H1 (cell line): ENCODE measurements around the gene IPO7. TPM values are rescaled to one million over a fixed set of nuclear protein-coding genes. Genes with fewer than 3 reads are reported as not detected.
A peak's percentile ranks its signal among the peaks of the same experiment; 100 is the strongest.

Source experiments
- CTCF ChIA-PET: fragments of 300-600 bp; sonication (Branson Sonifier 250); formaldehyde crosslinking; loops from one replicate; lab custom pipeline; 2021; ENCODE audit not compliant: partially characterized antibody; lab: Charles Lee
- POLR2A ChIA-PET: fragments of 300-600 bp; sonication (Branson Sonifier 250); formaldehyde crosslinking; loops from one replicate; lab custom pipeline; 2021; ENCODE audit warnings: inconsistent platforms; ENCODE audit not compliant: partially characterized antibody; lab: Charles Lee
- DNase-seq, 2 experiments: peaks; one replicate each; pipeline versions ENCODE4 v3.0.0 to v3.0.0-alpha.2; 2010 to 2022; ENCODE audit warnings: low spot score in 2 of 2, low read depth in 1 of 2, mixed read lengths in 1 of 2
- FAIRE-seq: peaks from 2 replicates; lab custom pipeline; 2011; peaks lifted over from hg19 to GRCh38; lab: Jason Lieb, UNC
- H2AFZ ChIP-seq: 2 replicates; pipeline ENCODE4 v1.8.1; 2012; ENCODE audit warnings: low read length, inconsistent platforms
- H2AK5ac ChIP-seq: 2 replicates; pipeline ENCODE4 v1.6.1; 2013; ENCODE audit warnings: low read depth, low read length
- H2BK120ac ChIP-seq: replicated peaks from 2 replicates; pipeline ENCODE3; 2013; ENCODE audit warnings: low read depth, low read length, inconsistent platforms
- H2BK12ac ChIP-seq: 2 replicates; pipeline ENCODE4 v1.6.1; 2013; ENCODE audit warnings: low read depth, low read length
- H2BK15ac ChIP-seq: 2 replicates; pipeline ENCODE4 v1.6.1; 2013; ENCODE audit warnings: low read length
- H2BK20ac ChIP-seq: 2 replicates; pipeline ENCODE4 v1.6.1; 2013; ENCODE audit warnings: low read length
- H2BK5ac ChIP-seq: 2 replicates; pipeline ENCODE4 v1.6.1; 2013; ENCODE audit warnings: low read depth, low read length
- H3K14ac ChIP-seq: 2 replicates; pipeline ENCODE4 v1.6.1; 2013; ENCODE audit warnings: inconsistent platforms; ENCODE audit not compliant: insufficient read length
- H3K18ac ChIP-seq: 2 replicates; pipeline ENCODE4 v1.6.1; 2013; ENCODE audit warnings: low read length; ENCODE audit errors: extremely low read depth
- H3K23ac ChIP-seq: 2 replicates; pipeline ENCODE4 v1.6.1; 2013; ENCODE audit warnings: inconsistent platforms; ENCODE audit not compliant: insufficient read length
- H3K23me2 ChIP-seq: 2 replicates; pipeline ENCODE4 v1.6.1; 2013; ENCODE audit warnings: low read depth, low read length
- H3K27ac ChIP-seq: 2 replicates; pipeline ENCODE4 v1.6.1; 2011; ENCODE audit warnings: low read depth, low read length, inconsistent platforms
- H3K27me3 ChIP-seq, 4 experiments: replicated peaks in 1 of 4; 1 replicate in 1 of 4; 2 replicates in 3 of 4; pipeline versions ENCODE4 v1.6.1 to v1.8.1; 2011 to 2013; ENCODE audit warnings: low read length in 3 of 4, mild to moderate bottlenecking in 3 of 4, inconsistent platforms in 2 of 4, mixed read lengths in 2 of 4, moderate library complexity in 1 of 4; ENCODE audit not compliant: control insufficient read depth in 3 of 4, insufficient read depth in 3 of 4; ENCODE audit errors: extremely low read depth in 1 of 4
- H3K36me3 ChIP-seq, 4 experiments: 2 replicates each; pipeline versions ENCODE4 v1.6.1 to v1.8.1; 2011 to 2013; ENCODE audit warnings: mild to moderate bottlenecking in 4 of 4, low read length in 3 of 4, moderate library complexity in 2 of 4, control low read depth in 1 of 4, inconsistent platforms in 1 of 4; ENCODE audit not compliant: insufficient read depth in 4 of 4, control insufficient read depth in 2 of 4
- H3K4ac ChIP-seq: replicated peaks from 2 replicates; pipeline ENCODE3; 2013; ENCODE audit warnings: low read length, low read depth, mixed read lengths, inconsistent platforms; ENCODE audit not compliant: insufficient read length
- H3K4me1 ChIP-seq, 4 experiments: replicated peaks in 1 of 4; 1 replicate in 1 of 4; 2 replicates in 3 of 4; pipeline versions ENCODE4 v1.6.1 to v1.8.1; 2011 to 2013; ENCODE audit warnings: low read length in 3 of 4, inconsistent platforms in 2 of 4, mixed read lengths in 1 of 4; ENCODE audit not compliant: insufficient read depth in 4 of 4, control insufficient read depth in 3 of 4
- H3K4me2 ChIP-seq, 2 experiments: 2 replicates each; pipeline versions ENCODE4 v1.6.1 to v1.8.1; 2011 to 2013; ENCODE audit warnings: low read depth in 2 of 2, low read length in 2 of 2, control low read depth in 1 of 2, inconsistent platforms in 1 of 2, mild to moderate bottlenecking in 1 of 2; ENCODE audit not compliant: insufficient read depth in 1 of 2
- H3K4me3 ChIP-seq, 4 experiments: fragments of 200-600, 300-600 bp in 1 of 4; sonication (generic), shearing (Covaris generic), sonication (Bioruptor Twin) in 1 of 4; 2 replicates each; pipeline versions ENCODE4 v1.5.1 to v1.8.1; 2011 to 2016; ENCODE audit warnings: low read length in 4 of 4, low read depth in 3 of 4, control low read depth in 2 of 4, inconsistent platforms in 2 of 4, mild to moderate bottlenecking in 2 of 4, mixed read lengths in 1 of 4, moderate library complexity in 1 of 4; ENCODE audit not compliant: insufficient read depth in 2 of 4; ENCODE audit errors: extremely low read depth in 1 of 4
- H3K56ac ChIP-seq: replicated peaks from 2 replicates; pipeline ENCODE3; 2013; ENCODE audit warnings: low read depth, mild to moderate bottlenecking, mixed read lengths, low read length, inconsistent platforms; ENCODE audit not compliant: insufficient read length
- H3K79me1 ChIP-seq: 2 replicates; pipeline ENCODE4 v1.6.1; 2013; ENCODE audit warnings: low read depth, low read length, control low read depth
- H3K79me2 ChIP-seq, 2 experiments: 2 replicates each; pipeline versions ENCODE4 v1.6.1 to v1.8.1; 2012 to 2013; ENCODE audit warnings: low read length in 2 of 2, mild to moderate bottlenecking in 2 of 2, inconsistent platforms in 1 of 2; ENCODE audit not compliant: insufficient read depth in 2 of 2, control insufficient read depth in 1 of 2
- H3K9ac ChIP-seq, 4 experiments: replicated peaks in 1 of 4; 1 replicate in 1 of 4; 2 replicates in 3 of 4; pipeline versions ENCODE4 v1.6.1 to v1.8.1; 2011 to 2013; ENCODE audit warnings: low read depth in 3 of 4, low read length in 3 of 4, control low read depth in 2 of 4, mild to moderate bottlenecking in 2 of 4, moderate library complexity in 2 of 4, inconsistent platforms in 1 of 4; ENCODE audit errors: extremely low read depth in 1 of 4
- H3K9me3 ChIP-seq, 2 experiments: 2 replicates each; pipeline versions ENCODE4 v1.6.1 to v1.8.1; 2012 to 2013; ENCODE audit warnings: mild to moderate bottlenecking in 2 of 2, moderate library complexity in 2 of 2, control low read depth in 1 of 2, inconsistent platforms in 1 of 2, low read depth in 1 of 2, low read length in 1 of 2, mixed read lengths in 1 of 2; ENCODE audit not compliant: insufficient read depth in 2 of 2
- H4K20me1 ChIP-seq, 2 experiments: replicated peaks in 1 of 2; 2 replicates each; pipeline versions ENCODE3 to v1.8.1; 2011 to 2013; ENCODE audit warnings: inconsistent platforms in 2 of 2, low read length in 2 of 2, mild to moderate bottlenecking in 1 of 2; ENCODE audit not compliant: insufficient read depth in 2 of 2, control insufficient read depth in 1 of 2
- H4K5ac ChIP-seq: 2 replicates; pipeline ENCODE4 v1.6.1; 2013; ENCODE audit warnings: low read length, low read depth, mixed read lengths, inconsistent platforms; ENCODE audit not compliant: insufficient read length
- H4K8ac ChIP-seq: 2 replicates; pipeline ENCODE4 v1.8.0; 2013; ENCODE audit warnings: mild to moderate bottlenecking, moderate library complexity, low read length, inconsistent platforms; ENCODE audit not compliant: insufficient read depth; ENCODE audit errors: extremely low read depth
- H4K91ac ChIP-seq: replicated peaks from 2 replicates; pipeline ENCODE3; 2013; ENCODE audit warnings: low read length, mixed read lengths, inconsistent platforms; ENCODE audit not compliant: insufficient read length
- CREB1 ChIP-seq: IDR thresholded peaks from 2 replicates; pipeline ENCODE4 v1.6.1; 2012; ENCODE audit warnings: inconsistent platforms
- HDAC2 ChIP-seq, 2 experiments: fragments of 300-600 bp in 1 of 2; sonication (generic) in 1 of 2; IDR thresholded peaks; 2 replicates each; pipeline ENCODE4 v1.6.1; 2011 to 2012; ENCODE audit warnings: low read depth in 2 of 2, low read length in 2 of 2, mild to moderate bottlenecking in 2 of 2, moderate library complexity in 2 of 2, borderline replicate concordance in 1 of 2, inconsistent platforms in 1 of 2
- RBBP5 ChIP-seq: IDR thresholded peaks from 2 replicates; pipeline ENCODE4 v1.7.1; 2012; ENCODE audit warnings: low read depth, mild to moderate bottlenecking, inconsistent platforms, low read length, moderate library complexity, borderline replicate concordance
- SP1 ChIP-seq: IDR thresholded peaks from 2 replicates; pipeline ENCODE4 v1.6.1; 2011; ENCODE audit warnings: low read depth, low read length
- TAF1 ChIP-seq: IDR thresholded peaks from 2 replicates; pipeline ENCODE4 v1.6.1; 2011; ENCODE audit warnings: mild to moderate bottlenecking, low read depth, low read length
- TBP ChIP-seq: IDR thresholded peaks from 2 replicates; pipeline ENCODE4 v1.6.1; 2011; ENCODE audit warnings: low read depth, low read length, improper control_type of control experiment
- ZNF274 ChIP-seq: IDR thresholded peaks from 2 replicates; pipeline ENCODE4 v1.7.0; 2012; ENCODE audit warnings: low read length, borderline replicate concordance; ENCODE audit errors: extremely low read depth
- WGBS, 2 experiments: shearing (Covaris generic) in 1 of 2; methylation state at CpG; one replicate each; pipeline versions ENCODE4 v1.1.6 to v1.1.7; 2013 to 2015; ENCODE audit warnings: low lambda C conversion rate in 2 of 2, mixed read lengths in 2 of 2, inconsistent platforms in 1 of 2, low coverage in 1 of 2, missing lambda C conversion rate in 1 of 2; ENCODE audit not compliant: insufficient replicate concordance in 2 of 2, insufficient coverage in 1 of 2, insufficient read length in 1 of 2; ENCODE audit errors: extremely low coverage in 1 of 2, missing lambda C conversion rate in 1 of 2; 5-methylcytosine and 5-hydroxymethylcytosine counted together
- long read RNA-seq, 2 experiments: library from RNA in 1 of 2; library from capped mRNA in 1 of 2; stranded (forward); transcript quantifications; one replicate each; pipeline ENCODE4 v2.0.0, GENCODE V29; 2021; ENCODE audit warnings: inconsistent platforms in 1 of 2
- polyA minus RNA-seq, 3 experiments: library from RNA; depleted of rRNA, polyadenylated mRNA; stranded (reverse); fragments of >200 nt; gene quantifications; 1 replicate in 2 of 3; 2 replicates in 1 of 3; pipeline ENCODE4 v1.2.3, GENCODE V29; 2011
- polyA plus RNA-seq, 7 experiments: library from polyadenylated mRNA; depleted of rRNA in 3 of 7; stranded (reverse) in 5 of 7; unstranded in 2 of 7; fragments of >200 nt in 5 of 7; fragments of 200-250 nt in 2 of 7; gene quantifications; 1 replicate in 5 of 7; 2 replicates in 1 of 7; 4 replicates in 1 of 7; pipeline versions ENCODE4 v1.2.1 to v1.2.3, GENCODE V29; 2011 to 2013; ENCODE audit warnings: missing spikeins in 2 of 7, mixed read lengths in 2 of 7
- total RNA-seq: library from RNA; stranded (reverse); fragmentation: NEBNext Ultra II Directional; extraction: Animal tissue kit (Norgen Biotek cat#: 25700); gene quantifications from 2 replicates; pipeline ENCODE4 v1.2.1, GENCODE V29; 2021
- TF ChIP-seq, protein P1 (sequence below): IDR thresholded peaks from 2 replicates; pipeline ENCODE4 v1.6.1; 2012; ENCODE audit warnings: inconsistent platforms

IPO7 gene
- 244 and 259 TPM in 2 replicates for total RNA-seq
- polyA plus RNA-seq (2011; rRNA removed), result 38.7 and 45.9 TPM in 2 replicates
- polyA plus RNA-seq (2011; cell fraction: cytosol; rRNA removed), result 61.0 TPM
- polyA plus RNA-seq (2011; cell fraction: nucleus; rRNA removed), result 90.5 TPM
- polyA plus RNA-seq (2012, experiment 1 of 2), result 60.6 to 116 TPM (median 80.2 TPM) in 4 replicates
- 5.5 TPM for polyA plus RNA-seq (2012, experiment 2 of 2)
- polyA plus RNA-seq (2013, experiment 1 of 2), result 119 TPM
- 111 TPM for polyA plus RNA-seq (2013, experiment 2 of 2)
- polyA minus RNA-seq (2011; rRNA and poly(A)+ RNA removed), result 160 and 258 TPM in 2 replicates
- 368 TPM for polyA minus RNA-seq (2011; cell fraction: cytosol; rRNA and poly(A)+ RNA removed)
- polyA minus RNA-seq (2011; cell fraction: nucleus; rRNA and poly(A)+ RNA removed), result 292 TPM
- long read RNA-seq, experiment 1, full-length matches to known transcripts, result 5 of 303 reads
- long read RNA-seq, experiment 1, partial matches to known transcripts, result 267 of 303 reads
- long read RNA-seq, experiment 1, other reads (novel, unspliced or antisense), result 31 of 303 reads
- long read RNA-seq, experiment 2, full-length matches to known transcripts, result 2 of 56 reads
- long read RNA-seq, experiment 2, partial matches to known transcripts, result 10 of 56 reads
- long read RNA-seq, experiment 2, other reads (novel, unspliced or antisense), result 44 of 56 reads

DNA sequence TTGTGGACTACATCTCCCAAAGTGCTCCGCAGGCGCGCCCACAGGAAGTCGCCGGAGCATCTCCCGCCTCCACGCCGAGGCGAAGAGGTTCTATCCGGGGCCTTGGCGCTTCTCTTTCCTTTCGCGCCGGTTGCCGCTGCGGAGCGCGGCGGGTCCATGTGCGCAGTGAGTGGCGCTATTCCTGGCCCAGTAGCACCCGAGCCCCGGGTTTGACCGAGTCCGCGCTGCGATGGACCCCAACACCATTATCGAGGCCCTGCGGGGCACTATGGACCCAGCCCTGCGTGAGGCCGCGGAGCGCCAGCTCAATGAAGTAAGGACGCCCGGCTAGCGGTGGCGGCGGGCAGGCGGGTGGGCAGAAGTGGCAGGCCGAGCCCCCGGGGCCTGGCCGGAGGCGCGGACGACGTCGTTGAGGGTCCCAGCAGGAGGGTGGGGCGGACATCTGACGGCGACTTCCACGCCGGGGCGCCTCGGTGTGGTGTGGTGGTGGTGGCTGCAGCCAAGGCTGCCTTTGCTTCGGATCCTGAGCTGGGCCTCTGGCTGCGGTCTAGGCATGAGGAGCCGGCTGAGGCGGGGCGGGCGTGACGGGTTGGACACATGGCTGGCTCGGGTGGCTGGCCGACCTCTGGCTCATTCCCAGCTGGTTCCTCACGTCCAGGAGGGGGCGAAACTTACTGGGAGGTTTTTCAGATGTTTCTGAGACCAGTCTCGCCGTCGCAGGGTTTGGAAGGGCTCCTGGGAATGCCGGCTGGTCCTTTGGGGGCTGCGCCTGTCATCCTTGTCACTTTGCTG, at the start of gene IPO7:
Gene IPO7 (plus strand): TSS at position 118 of the 792 bp plus-strand sequence. CDS start 112 bp downstream, at position 230.
- H3K9ac ChIP-seq, result peak within 1 kb of the TSS; percentile 76 to 99 (median 98)
- H3K79me1 ChIP-seq, result no peaks in the 10 kb centered on the region
- peak within 1 kb of the TSS; percentile 96 for H2BK5ac ChIP-seq
- H3K23me2 ChIP-seq, result no peaks in the 10 kb centered on the region
- H2BK15ac ChIP-seq, result no peak within 1 kb of the TSS
- no peak within 1 kb of the TSS for H2BK120ac ChIP-seq
- H2AFZ ChIP-seq, result peak within 1 kb of the TSS; percentile 83
- peak within 1 kb of the TSS; percentile 75 to 90 for H3K4me2 ChIP-seq
- peak within 1 kb of the TSS; percentile 64 for H3K4ac ChIP-seq
- peaks cover 0 to 15% (median 0%) of the 10 kb centered on the region in 4 experiments; a peak in 2 of 8 replicates for H3K36me3 ChIP-seq
- no peak within 1 kb of the TSS for H2AK5ac ChIP-seq
- peak within 1 kb of the TSS; percentile 75 for H3K18ac ChIP-seq
- POLR2A ChIA-PET, result interaction anchor here (0.7 to 6.6 kb wide), 43 partner anchors 11 to 703 kb away, joined by 3 to 72 read pairs (median 4); partner anchors contain the start of genes DENND5A, RPL27A, TMEM41B and TRIM66
- FAIRE-seq, result peak; percentile 82
- no peak within 1 kb of the TSS for H2BK20ac ChIP-seq
- H3K27me3 ChIP-seq, result no peaks in the 10 kb centered on the region
- H3K9me3 ChIP-seq, result no peaks in the 10 kb centered on the region
- CTCF ChIA-PET, result interaction anchor here (0.8 to 2.7 kb wide), 10 partner anchors 10 to 185 kb away, joined by 3 to 13 read pairs (median 4); no protein-coding TSS in a partner anchor
- H3K14ac ChIP-seq, result no peak within 1 kb of the TSS
- H4K91ac ChIP-seq, result peak within 1 kb of the TSS; percentile 72
- 0 out of 2 replicates have a peak within 1 kb of the TSS, but pooled peaks have one; percentile 17 for H2BK12ac ChIP-seq
- H4K20me1 ChIP-seq, result peaks cover 14 to 15% of the 10 kb centered on the region in 2 experiments
- DNase-seq, result peak; percentile 75 to 85
- H3K4me1 ChIP-seq, result no peaks in the 10 kb centered on the region; a peak in 2 of 7 replicates
- peak within 1 kb of the TSS; percentile 82 for H4K5ac ChIP-seq
- no peak within 1 kb of the TSS for H3K23ac ChIP-seq
- H3K27ac ChIP-seq, result peak within 1 kb of the TSS; percentile 93
- H3K4me3 ChIP-seq, result peak within 1 kb of the TSS; percentile 82 to 97 (median 92)
- 1% methylated on average over 45 of the region's 70 CpGs; no CpG with 5 or more reads in 1 of the 2 experiments for WGBS, 2 experiments
- peaks cover 47 to 56% of the 10 kb centered on the region in 2 experiments for H3K79me2 ChIP-seq
- peak within 1 kb of the TSS; percentile 97 for H4K8ac ChIP-seq
- H3K56ac ChIP-seq, result peak within 1 kb of the TSS; percentile 89
- no peak for TF ChIP-seq ZNF274
- TF ChIP-seq, protein P1, sequence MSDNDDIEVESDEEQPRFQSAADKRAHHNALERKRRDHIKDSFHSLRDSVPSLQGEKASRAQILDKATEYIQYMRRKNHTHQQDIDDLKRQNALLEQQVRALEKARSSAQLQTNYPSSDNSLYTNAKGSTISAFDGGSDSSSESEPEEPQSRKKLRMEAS, result peak; percentile 94
- TF ChIP-seq HDAC2 (IDR thresholded peaks at IDR 0.05; ENCODE audit: borderline replicate concordance in 1 of 2, low read depth in 2 of 2, low read length in 2 of 2), result peak in 1 of 2 experiments; percentile 69; a peak in 1 of 4 replicates
- TF ChIP-seq TBP, result peak; percentile 95
- TF ChIP-seq RBBP5, result no peak
- TF ChIP-seq CREB1, result peak; percentile 45
- TF ChIP-seq SP1, result 0 out of 2 replicates have a peak, but pooled peaks have one; percentile 28
- TF ChIP-seq TAF1, result peak; percentile 98
